Stimulated activated CD4-positive, alpha-beta T cell treated with anti-CD3 and anti-CD28 coated beads, Interleukin-4, amount 100 ng/mL, for 1 hour (primary cell): Measurements from ENCODE around the gene FBXO30.

Source experiments
- DNase-seq: peaks from one replicate; pipeline ENCODE4 v3.0.0-alpha.2; 2020

FBXO30 gene

GRCh38 chr6:145749632-145750031, 65.0 kb downstream of the FBXO30 start:
- no peak for DNase-seq

GRCh38 chr6:145745861-145746260, 68.7 kb downstream of the FBXO30 start:
- no peak for DNase-seq

GRCh38 chr6:145744619-145745018, 70.0 kb downstream of the FBXO30 start:
- no peak for DNase-seq
